Measurements from ENCODE around the gene OR7G1.
A peak's percentile ranks its signal among the peaks of the same experiment; 100 is the strongest.

The OR7G1 gene

GRCh38 chr19:9140159-9140874 is 24.8 kb upstream of the OR7G1 start, which contains the start of gene ZNF317:
TSS of gene ZNF317 (plus strand) at chr19:9140397. CDS start at chr19:9156017, 15,620 bp downstream.
- Histone ChIP-seq H3K27ac (ENCODE audit: low read depth, low read length) (no peak within 1 kb of the TSS), H4K8ac (ENCODE audit: low read depth, low read length) (no peak within 1 kb of the TSS), H2AK5ac (ENCODE audit: low read length) (no peak within 1 kb of the TSS), H3K18ac (ENCODE audit: low read length) (peak within 1 kb of the TSS; percentile 20), H3K4me2 (ENCODE audit: low read length) (peak within 1 kb of the TSS; percentile 99), H3K4ac (ENCODE audit: low read depth, low read length) (peak within 1 kb of the TSS; percentile 38), H3K79me2 (ENCODE audit: control insufficient read depth, insufficient read depth, low read length) (peaks cover 37% of the 10 kb centered on the region), H4K5ac (ENCODE audit: low read length) (no peak within 1 kb of the TSS), H3K36me3 (ENCODE audit: control insufficient read depth, insufficient read depth, low read length) (no peaks in the 10 kb centered on the region), H3K27me3 (ENCODE audit: insufficient read depth, low read length, poor library complexity) (no peaks in the 10 kb centered on the region), H3K4me3 (ENCODE audit: low read length) (peak within 1 kb of the TSS; percentile 99), H3K9ac (ENCODE audit: low read length) (peak within 1 kb of the TSS; percentile 88), H2BK15ac (replicated peaks; ENCODE audit: low read depth) (no peak within 1 kb of the TSS), H3K79me1 (ENCODE audit: low read length) (no peaks in the 10 kb centered on the region), H2BK5ac (ENCODE audit: low read length) (peak within 1 kb of the TSS; percentile 72), H3K23ac (ENCODE audit: low read length) (no peak within 1 kb of the TSS), H2BK120ac (ENCODE audit: low read depth, low read length) (no peak within 1 kb of the TSS), H3K56ac (ENCODE audit: low read length) (peak within 1 kb of the TSS; percentile 99), H3K4me1 (ENCODE audit: control insufficient read depth, low read depth, low read length) (peaks cover 3% of the 10 kb centered on the region)
- peak; percentile 96 for DNase-seq
- no CpG with 5 or more reads among the region's 43 CpGs for WGBS (ENCODE audit: extremely low coverage, insufficient coverage, low lambda C conversion rate)

DNA sequence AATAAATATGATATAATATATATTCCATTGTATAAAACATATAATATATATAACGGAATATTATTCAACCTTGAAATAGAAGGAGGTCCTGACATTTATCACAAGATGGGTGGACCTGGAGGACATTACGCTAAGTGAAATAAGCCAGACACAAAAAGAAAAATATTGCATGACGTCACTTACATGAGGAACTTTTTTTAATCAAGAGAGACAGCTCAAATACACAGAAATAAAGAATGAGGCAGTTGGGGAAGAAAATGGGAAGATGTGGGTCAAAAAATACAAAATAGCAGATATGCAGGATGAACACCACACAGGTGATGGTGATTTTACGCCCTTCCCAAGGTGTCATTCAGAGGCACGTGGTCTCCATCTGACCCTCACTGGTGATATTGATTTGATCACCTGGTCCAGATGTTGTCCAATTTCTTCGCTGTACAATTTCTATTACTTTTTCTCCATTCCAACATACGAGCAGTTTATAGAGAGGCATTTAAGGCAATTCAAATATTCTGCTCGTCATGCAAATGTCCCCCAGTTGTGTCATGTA is 24.1 kb upstream of the OR7G1 start:
- Histone ChIP-seq H3K18ac (ENCODE audit: low read length) (no peak overlapping the region), H3K4me3 (ENCODE audit: low read length) (peak overlapping the region; percentile 85), H3K4me1 (ENCODE audit: control insufficient read depth, low read depth, low read length) (peaks cover 3% of the 10 kb centered on the region), H4K5ac (ENCODE audit: low read length) (no peak overlapping the region), H4K8ac (ENCODE audit: low read depth, low read length) (no peak overlapping the region), H2BK120ac (ENCODE audit: low read depth, low read length) (no peak overlapping the region), H2AK5ac (ENCODE audit: low read length) (no peak overlapping the region), H3K27me3 (ENCODE audit: insufficient read depth, low read length, poor library complexity) (no peaks in the 10 kb centered on the region), H3K79me2 (ENCODE audit: control insufficient read depth, insufficient read depth, low read length) (peaks cover 31% of the 10 kb centered on the region), H3K27ac (ENCODE audit: low read depth, low read length) (no peak overlapping the region), H2BK5ac (ENCODE audit: low read length) (no peak overlapping the region), H3K23ac (ENCODE audit: low read length) (no peak overlapping the region), H2BK15ac (replicated peaks; ENCODE audit: low read depth) (no peak overlapping the region), H3K36me3 (ENCODE audit: control insufficient read depth, insufficient read depth, low read length) (no peaks in the 10 kb centered on the region), H3K79me1 (ENCODE audit: low read length) (no peaks in the 10 kb centered on the region), H3K4me2 (ENCODE audit: low read length) (peak overlapping the region; percentile 99), H3K9ac (ENCODE audit: low read length) (peak overlapping the region; percentile 87), H3K56ac (ENCODE audit: low read length) (peak overlapping the region; percentile 89), H3K4ac (ENCODE audit: low read depth, low read length) (no peak overlapping the region)
- DNase-seq: no peak
- WGBS (ENCODE audit: extremely low coverage, insufficient coverage, low lambda C conversion rate): no CpG with 5 or more reads among the region's 8 CpGs

DNA sequence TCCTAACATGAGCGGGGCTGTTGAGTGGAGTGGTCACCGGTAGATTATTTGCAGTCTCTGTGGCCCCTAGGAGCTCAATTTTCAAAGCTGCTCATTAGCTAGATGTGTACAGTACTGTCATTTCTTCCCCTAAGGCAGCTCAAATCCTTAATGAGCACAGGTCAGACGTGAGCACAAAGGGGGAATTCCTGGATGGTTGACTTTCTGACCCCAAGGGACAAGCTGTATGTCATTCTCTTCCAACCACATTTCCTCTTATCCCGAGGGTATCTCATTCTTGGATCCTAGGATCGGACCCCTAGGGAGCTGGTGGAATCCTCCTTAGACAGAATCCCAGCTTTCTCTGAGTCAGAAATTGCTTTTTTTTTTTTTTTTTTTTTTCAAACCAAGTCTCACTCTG is 16.9 kb upstream of the OR7G1 start:
- H3K18ac ChIP-seq (ENCODE audit: low read length): no peak overlapping the region
- no peak overlapping the region for H3K4me2 ChIP-seq (ENCODE audit: low read length)
- H3K56ac ChIP-seq (ENCODE audit: low read length): no peak overlapping the region
- no peak overlapping the region for H4K5ac ChIP-seq (ENCODE audit: low read length)
- H4K8ac ChIP-seq (ENCODE audit: low read depth, low read length): no peak overlapping the region
- no CpG with 5 or more reads among the region's 5 CpGs for WGBS (ENCODE audit: extremely low coverage, insufficient coverage, low lambda C conversion rate)
- no peak for DNase-seq
- H2AK5ac ChIP-seq (ENCODE audit: low read length): no peak overlapping the region
- H3K79me1 ChIP-seq (ENCODE audit: low read length): no peaks in the 10 kb centered on the region
- no peak overlapping the region for H3K9ac ChIP-seq (ENCODE audit: low read length)
- no peaks in the 10 kb centered on the region for H3K4me1 ChIP-seq (ENCODE audit: control insufficient read depth, low read depth, low read length)
- no peak overlapping the region for H2BK120ac ChIP-seq (ENCODE audit: low read depth, low read length)
- no peak overlapping the region for H3K4me3 ChIP-seq (ENCODE audit: low read length)
- no peak overlapping the region for H3K4ac ChIP-seq (ENCODE audit: low read depth, low read length)
- H2BK5ac ChIP-seq (ENCODE audit: low read length): no peak overlapping the region
- no peaks in the 10 kb centered on the region for H3K27me3 ChIP-seq (ENCODE audit: insufficient read depth, low read length, poor library complexity)
- no peak overlapping the region for H3K27ac ChIP-seq (ENCODE audit: low read depth, low read length)
- no peak overlapping the region for H3K23ac ChIP-seq (ENCODE audit: low read length)
- H3K79me2 ChIP-seq (ENCODE audit: control insufficient read depth, insufficient read depth, low read length): no peaks in the 10 kb centered on the region
- H2BK15ac ChIP-seq (replicated peaks; ENCODE audit: low read depth): no peak overlapping the region
- H3K36me3 ChIP-seq (ENCODE audit: control insufficient read depth, insufficient read depth, low read length): no peaks in the 10 kb centered on the region

GRCh38 chr19:9130965-9131364 is 15.4 kb upstream of the OR7G1 start:
- Histone ChIP-seq H4K5ac (ENCODE audit: low read length) (no peak overlapping the region), H2AK5ac (ENCODE audit: low read length) (no peak overlapping the region), H3K4me1 (ENCODE audit: control insufficient read depth, low read depth, low read length) (no peaks in the 10 kb centered on the region), H3K56ac (ENCODE audit: low read length) (no peak overlapping the region), H2BK5ac (ENCODE audit: low read length) (no peak overlapping the region), H4K8ac (ENCODE audit: low read depth, low read length) (no peak overlapping the region), H3K9ac (ENCODE audit: low read length) (no peak overlapping the region), H3K4ac (ENCODE audit: low read depth, low read length) (no peak overlapping the region), H3K27me3 (ENCODE audit: insufficient read depth, low read length, poor library complexity) (no peaks in the 10 kb centered on the region), H3K79me2 (ENCODE audit: control insufficient read depth, insufficient read depth, low read length) (no peaks in the 10 kb centered on the region), H3K36me3 (ENCODE audit: control insufficient read depth, insufficient read depth, low read length) (no peaks in the 10 kb centered on the region), H3K4me2 (ENCODE audit: low read length) (no peak overlapping the region), H2BK15ac (replicated peaks; ENCODE audit: low read depth) (no peak overlapping the region), H3K79me1 (ENCODE audit: low read length) (no peaks in the 10 kb centered on the region), H3K27ac (ENCODE audit: low read depth, low read length) (no peak overlapping the region), H3K4me3 (ENCODE audit: low read length) (no peak overlapping the region), H3K23ac (ENCODE audit: low read length) (no peak overlapping the region), H2BK120ac (ENCODE audit: low read depth, low read length) (no peak overlapping the region), H3K18ac (ENCODE audit: low read length) (no peak overlapping the region)
- no CpG with 5 or more reads among the region's 1 CpG for WGBS (ENCODE audit: extremely low coverage, insufficient coverage, low lambda C conversion rate)
- DNase-seq: no peak

DNA sequence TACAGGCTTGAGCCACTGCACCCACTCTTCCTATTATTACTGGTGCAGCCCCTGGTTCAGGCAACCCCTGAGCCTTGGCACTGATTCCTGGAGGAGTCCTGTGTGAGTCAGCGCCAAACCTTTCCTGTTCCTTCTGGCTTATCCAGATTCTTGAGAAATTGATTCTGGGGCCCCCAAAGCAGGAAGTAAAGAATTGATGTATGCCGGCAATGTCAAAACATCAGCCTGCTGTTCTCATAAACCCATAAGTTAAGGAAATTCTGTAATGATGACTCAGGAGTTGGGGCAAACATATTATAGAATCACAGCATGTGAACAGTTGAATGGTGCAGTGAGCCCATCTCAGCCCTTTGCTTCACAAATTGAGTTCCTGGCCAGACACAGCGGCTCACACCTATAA is 12.6 kb upstream of the OR7G1 start:
- H2BK15ac ChIP-seq (replicated peaks; ENCODE audit: low read depth): no peak overlapping the region
- H3K27ac ChIP-seq (ENCODE audit: low read depth, low read length): no peak overlapping the region
- no peak overlapping the region for H3K4me3 ChIP-seq (ENCODE audit: low read length)
- no peak overlapping the region for H3K23ac ChIP-seq (ENCODE audit: low read length)
- no peak overlapping the region for H3K4ac ChIP-seq (ENCODE audit: low read depth, low read length)
- H2AK5ac ChIP-seq (ENCODE audit: low read length): no peak overlapping the region
- no peak overlapping the region for H4K8ac ChIP-seq (ENCODE audit: low read depth, low read length)
- H3K4me1 ChIP-seq (ENCODE audit: control insufficient read depth, low read depth, low read length): no peaks in the 10 kb centered on the region
- no peaks in the 10 kb centered on the region for H3K79me2 ChIP-seq (ENCODE audit: control insufficient read depth, insufficient read depth, low read length)
- no peak overlapping the region for H3K9ac ChIP-seq (ENCODE audit: low read length)
- no peaks in the 10 kb centered on the region for H3K27me3 ChIP-seq (ENCODE audit: insufficient read depth, low read length, poor library complexity)
- H2BK5ac ChIP-seq (ENCODE audit: low read length): no peak overlapping the region
- H3K56ac ChIP-seq (ENCODE audit: low read length): no peak overlapping the region
- no peaks in the 10 kb centered on the region for H3K79me1 ChIP-seq (ENCODE audit: low read length)
- H3K4me2 ChIP-seq (ENCODE audit: low read length): no peak overlapping the region
- no peaks in the 10 kb centered on the region for H3K36me3 ChIP-seq (ENCODE audit: control insufficient read depth, insufficient read depth, low read length)
- H2BK120ac ChIP-seq (ENCODE audit: low read depth, low read length): no peak overlapping the region
- no peak overlapping the region for H3K18ac ChIP-seq (ENCODE audit: low read length)
- DNase-seq: no peak
- WGBS (ENCODE audit: extremely low coverage, insufficient coverage, low lambda C conversion rate): no CpG with 5 or more reads among the region's 3 CpGs
- no peak overlapping the region for H4K5ac ChIP-seq (ENCODE audit: low read length)
